Peyer's patch (tissue), 4 donors: ENCODE measurements around the gene KCNK13. TPM values are rescaled to one million over a fixed set of nuclear protein-coding genes. Genes with fewer than 3 reads are reported as not detected.

ENCODE experiments used
- DNase-seq, 3 donors: peaks; one replicate each; pipeline ENCODE4 v3.0.0-alpha.2; 2017 to 2019
- H3K27ac ChIP-seq, 4 donors: fragments of 200-600 bp; sonication (generic); one replicate each; pipeline ENCODE4 v1.5.1; 2016 to 2019
- H3K27me3 ChIP-seq, 2 donors: fragments of 200-600 bp; sonication (generic); one replicate each; pipeline ENCODE4 v1.5.1; 2019
- H3K36me3 ChIP-seq, 3 donors: fragments of 200-600 bp; sonication (generic); one replicate each; pipeline ENCODE4 v1.5.1; 2016 to 2019
- H3K4me1 ChIP-seq, 4 donors: fragments of 200-600 bp; sonication (generic); one replicate each; pipeline ENCODE4 v1.5.1; 2016 to 2019
- H3K4me3 ChIP-seq, 4 donors: fragments of 200-600 bp; sonication (generic); 1 replicate in 3 of 4; 2 replicates in 1 of 4; pipeline ENCODE4 v1.5.1; 2016 to 2019; ENCODE audit warnings: mild to moderate bottlenecking in 1 of 4
- H3K9me3 ChIP-seq, 4 donors: fragments of 200-600 bp; sonication (generic); one replicate each; pipeline ENCODE4 v1.5.1; 2016 to 2019; ENCODE audit warnings: mild to moderate bottlenecking in 1 of 4
- POLR2A ChIP-seq, 2 donors: fragments of 450-650 bp; IDR thresholded peaks; one replicate each; pipeline ENCODE4 v1.5.1; 2017; ENCODE audit warnings: antibody characterized with exemption in 2 of 2, mild to moderate bottlenecking in 2 of 2, moderate library complexity in 2 of 2
- total RNA-seq, 4 donors: library from RNA; depleted of rRNA; stranded (reverse); fragments of >200 nt; gene quantifications; one replicate each; pipeline ENCODE4 v1.1.0, GENCODE V29; 2016
- TF ChIP-seq, protein P1 (sequence below), 6 experiments: fragments of 450-650 bp in 4 of 6; fragments of 200-600 bp in 2 of 6; sonication (generic) in 1 of 6; IDR thresholded peaks; one replicate each; pipeline ENCODE4 v1.5.1; 2017 to 2019; ENCODE audit warnings: antibody characterized with exemption in 6 of 6, mild to moderate bottlenecking in 3 of 6, moderate library complexity in 1 of 6

KCNK13 gene
- total RNA-seq, 4 donors from 2014 or later: not detected

DNA sequence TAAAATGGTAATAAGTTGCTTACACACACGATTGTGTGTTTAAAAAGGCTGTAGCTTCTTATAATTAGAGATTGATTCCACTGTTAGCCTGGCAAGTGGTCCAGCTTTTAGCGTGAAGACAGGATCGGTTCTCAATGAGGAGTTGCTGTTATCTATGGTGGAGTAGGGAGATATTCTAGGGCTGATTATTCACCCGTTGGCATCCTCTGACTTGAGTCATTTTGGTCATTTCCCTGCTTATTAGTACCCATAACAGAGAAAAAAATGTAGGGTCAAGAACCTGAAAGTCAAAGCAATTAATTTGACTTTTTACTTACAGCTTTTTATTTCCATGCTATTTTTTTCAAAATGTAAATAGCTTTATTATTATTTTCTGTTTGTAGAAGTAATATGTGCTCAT, 76.0 kb downstream of the KCNK13 start:
- TF ChIP-seq, protein P1, sequence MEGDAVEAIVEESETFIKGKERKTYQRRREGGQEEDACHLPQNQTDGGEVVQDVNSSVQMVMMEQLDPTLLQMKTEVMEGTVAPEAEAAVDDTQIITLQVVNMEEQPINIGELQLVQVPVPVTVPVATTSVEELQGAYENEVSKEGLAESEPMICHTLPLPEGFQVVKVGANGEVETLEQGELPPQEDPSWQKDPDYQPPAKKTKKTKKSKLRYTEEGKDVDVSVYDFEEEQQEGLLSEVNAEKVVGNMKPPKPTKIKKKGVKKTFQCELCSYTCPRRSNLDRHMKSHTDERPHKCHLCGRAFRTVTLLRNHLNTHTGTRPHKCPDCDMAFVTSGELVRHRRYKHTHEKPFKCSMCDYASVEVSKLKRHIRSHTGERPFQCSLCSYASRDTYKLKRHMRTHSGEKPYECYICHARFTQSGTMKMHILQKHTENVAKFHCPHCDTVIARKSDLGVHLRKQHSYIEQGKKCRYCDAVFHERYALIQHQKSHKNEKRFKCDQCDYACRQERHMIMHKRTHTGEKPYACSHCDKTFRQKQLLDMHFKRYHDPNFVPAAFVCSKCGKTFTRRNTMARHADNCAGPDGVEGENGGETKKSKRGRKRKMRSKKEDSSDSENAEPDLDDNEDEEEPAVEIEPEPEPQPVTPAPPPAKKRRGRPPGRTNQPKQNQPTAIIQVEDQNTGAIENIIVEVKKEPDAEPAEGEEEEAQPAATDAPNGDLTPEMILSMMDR (IDR thresholded peaks at IDR 0.05): no peak
- H3K27ac ChIP-seq: no peak overlapping the region
- no peaks in the 10 kb centered on the region for H3K9me3 ChIP-seq
- no peak overlapping the region for H3K4me3 ChIP-seq
- no peaks in the 10 kb centered on the region for H3K36me3 ChIP-seq
- no peaks in the 10 kb centered on the region for H3K4me1 ChIP-seq
- no peaks in the 10 kb centered on the region for H3K27me3 ChIP-seq
- DNase-seq: no peak

GRCh38 chr14:90139199-90139598, 77.4 kb downstream of the KCNK13 start:
- H3K36me3 ChIP-seq: no peaks in the 10 kb centered on the region
- no peak overlapping the region for H3K27ac ChIP-seq
- no peaks in the 10 kb centered on the region for H3K27me3 ChIP-seq
- no peaks in the 10 kb centered on the region for H3K9me3 ChIP-seq
- no peaks in the 10 kb centered on the region for H3K4me1 ChIP-seq
- TF ChIP-seq POLR2A (IDR thresholded peaks at IDR 0.05): no peak
- TF ChIP-seq, protein P1 (IDR thresholded peaks at IDR 0.05): no peak
- no peak for DNase-seq
- no peak overlapping the region for H3K4me3 ChIP-seq

- no peak for DNase-seq
- Histone ChIP-seq H3K9me3 (no peaks in the 10 kb centered on the region), H3K27ac (no peak overlapping the region), H3K4me1 (no peaks in the 10 kb centered on the region), H3K36me3 (no peaks in the 10 kb centered on the region), H3K4me3 (no peak overlapping the region), H3K27me3 (no peaks in the 10 kb centered on the region)
- TF ChIP-seq, protein P1 (IDR thresholded peaks at IDR 0.05): no peak
- no peak for TF ChIP-seq POLR2A (IDR thresholded peaks at IDR 0.05)
Measured at GRCh38 chr14:90140298-90140955, 78.6 kb downstream of the KCNK13 start.

- no peak overlapping the region for H3K27ac ChIP-seq
Measured at GRCh38 chr14:90140956-90141316, 79.1 kb downstream of the KCNK13 start.

GRCh38 chr14:90153429-90153828, 91.6 kb downstream of the KCNK13 start:
- Histone ChIP-seq H3K9me3 (no peaks in the 10 kb centered on the region), H3K36me3 (no peaks in the 10 kb centered on the region), H3K4me1 (no peaks in the 10 kb centered on the region), H3K27me3 (no peaks in the 10 kb centered on the region), H3K27ac (no peak overlapping the region), H3K4me3 (no peak overlapping the region)
- DNase-seq: no peak
- TF ChIP-seq POLR2A (IDR thresholded peaks at IDR 0.05): no peak
- TF ChIP-seq, protein P1 (IDR thresholded peaks at IDR 0.05): no peak

More at GRCh38 chr14:90140956-90141316, 79.1 kb downstream of the KCNK13 start:
- H3K4me1 ChIP-seq: no peaks in the 10 kb centered on the region
- DNase-seq: no peak
- no peaks in the 10 kb centered on the region for H3K36me3 ChIP-seq
- H3K9me3 ChIP-seq: no peaks in the 10 kb centered on the region
- no peaks in the 10 kb centered on the region for H3K27me3 ChIP-seq
- TF ChIP-seq, protein P1 (IDR thresholded peaks at IDR 0.05): no peak
- TF ChIP-seq POLR2A (IDR thresholded peaks at IDR 0.05): no peak
- no peak overlapping the region for H3K4me3 ChIP-seq

- no peaks in the 10 kb centered on the region for H3K9me3 ChIP-seq
- H3K27ac ChIP-seq: no peak overlapping the region
- H3K36me3 ChIP-seq: no peaks in the 10 kb centered on the region
- DNase-seq: no peak
- no peak overlapping the region for H3K4me3 ChIP-seq
- H3K4me1 ChIP-seq: no peaks in the 10 kb centered on the region
- no peaks in the 10 kb centered on the region for H3K27me3 ChIP-seq
- TF ChIP-seq, protein P1 (IDR thresholded peaks at IDR 0.05): no peak
- TF ChIP-seq POLR2A (IDR thresholded peaks at IDR 0.05): no peak
Measured at GRCh38 chr14:90154110-90154509, 92.3 kb downstream of the KCNK13 start.
